ENCODE measurements around the gene AKAP6. TPM values are rescaled to one million over a fixed set of nuclear protein-coding genes. Genes with fewer than 3 reads are reported as not detected.

AKAP6 gene
- total RNA-seq, 4 donors from 2014 or later = 4.1 to 34.4 (median 15.3) TPM

GRCh38 chr14:32823706-32824105 is 494.6 kb downstream of the AKAP6 start:
- Histone ChIP-seq H3K4me1 (no peaks in the 10 kb centered on the region), H3K27ac (no peak overlapping the region), H3K27me3 (no peaks in the 10 kb centered on the region), H3K4me3 (no peak overlapping the region), H3K9me3 (no peaks in the 10 kb centered on the region), H3K36me3 (no peaks in the 10 kb centered on the region)
- TF ChIP-seq POLR2A (IDR thresholded peaks at IDR 0.05) (no peak), CTCF (IDR thresholded peaks at IDR 0.05) (no peak)
- DNase-seq = no peak
- intact Hi-C loops (cut with DNase I; ENCODE audit: low total_unique reads) = no loop called here

GRCh38 chr14:32824195-32824594 is 495.1 kb downstream of the AKAP6 start:
- no peaks in the 10 kb centered on the region for H3K4me1 ChIP-seq
- H3K9me3 ChIP-seq = no peaks in the 10 kb centered on the region
- no peaks in the 10 kb centered on the region for H3K36me3 ChIP-seq
- TF ChIP-seq POLR2A (IDR thresholded peaks at IDR 0.05) (no peak), CTCF (IDR thresholded peaks at IDR 0.05) (no peak)
- H3K27me3 ChIP-seq = no peaks in the 10 kb centered on the region
- no peak overlapping the region for H3K27ac ChIP-seq
- intact Hi-C loops (cut with DNase I; ENCODE audit: low total_unique reads) = no loop called here
- no peak overlapping the region for H3K4me3 ChIP-seq
- no peak for DNase-seq

- Histone ChIP-seq H3K27me3 (no peaks in the 10 kb centered on the region), H3K36me3 (no peaks in the 10 kb centered on the region), H3K4me3 (no peak overlapping the region), H3K9me3 (no peaks in the 10 kb centered on the region), H3K4me1 (no peaks in the 10 kb centered on the region), H3K27ac (no peak overlapping the region)
- no peak for DNase-seq
- no peak for TF ChIP-seq POLR2A (IDR thresholded peaks at IDR 0.05)
- no peak for TF ChIP-seq CTCF (IDR thresholded peaks at IDR 0.05)
- intact Hi-C loops (cut with DNase I; ENCODE audit: low total_unique reads) = no loop called here
Observed at GRCh38 chr14:32825058-32825457, 496.0 kb downstream of the AKAP6 start.

- intact Hi-C loops (cut with DNase I; ENCODE audit: low total_unique reads) = no loop called here
Observed at GRCh38 chr14:32826404-32827082, 497.4 kb downstream of the AKAP6 start.

More at GRCh38 chr14:32826404-32827082, 497.4 kb downstream of the AKAP6 start:
- Histone ChIP-seq H3K4me1 (no peaks in the 10 kb centered on the region), H3K9me3 (no peaks in the 10 kb centered on the region), H3K27me3 (no peaks in the 10 kb centered on the region), H3K27ac (no peak overlapping the region), H3K36me3 (no peaks in the 10 kb centered on the region), H3K4me3 (no peak overlapping the region)
- TF ChIP-seq CTCF (IDR thresholded peaks at IDR 0.05) (no peak), POLR2A (IDR thresholded peaks at IDR 0.05) (no peak)
- DNase-seq = no peak
